HG02970 (cell line): Measurements from ENCODE around the gene TMEM45B.
"Not testable (repeated sequence)": the region's sequence is repeated elsewhere in the genome, so short reads cannot be mapped to it uniquely, and the experiment has no call there.

ENCODE experiments used
- ATAC-seq: cut with Tn5 transposase; IDR thresholded peaks from one replicate; pipeline ENCODE4 v1.9.1; 2021; ENCODE audit warnings: mild to moderate bottlenecking, moderate library complexity, moderate number of reproducible peaks; ENCODE audit not compliant: unreplicated experiment, low FRiP score

TMEM45B gene

DNA sequence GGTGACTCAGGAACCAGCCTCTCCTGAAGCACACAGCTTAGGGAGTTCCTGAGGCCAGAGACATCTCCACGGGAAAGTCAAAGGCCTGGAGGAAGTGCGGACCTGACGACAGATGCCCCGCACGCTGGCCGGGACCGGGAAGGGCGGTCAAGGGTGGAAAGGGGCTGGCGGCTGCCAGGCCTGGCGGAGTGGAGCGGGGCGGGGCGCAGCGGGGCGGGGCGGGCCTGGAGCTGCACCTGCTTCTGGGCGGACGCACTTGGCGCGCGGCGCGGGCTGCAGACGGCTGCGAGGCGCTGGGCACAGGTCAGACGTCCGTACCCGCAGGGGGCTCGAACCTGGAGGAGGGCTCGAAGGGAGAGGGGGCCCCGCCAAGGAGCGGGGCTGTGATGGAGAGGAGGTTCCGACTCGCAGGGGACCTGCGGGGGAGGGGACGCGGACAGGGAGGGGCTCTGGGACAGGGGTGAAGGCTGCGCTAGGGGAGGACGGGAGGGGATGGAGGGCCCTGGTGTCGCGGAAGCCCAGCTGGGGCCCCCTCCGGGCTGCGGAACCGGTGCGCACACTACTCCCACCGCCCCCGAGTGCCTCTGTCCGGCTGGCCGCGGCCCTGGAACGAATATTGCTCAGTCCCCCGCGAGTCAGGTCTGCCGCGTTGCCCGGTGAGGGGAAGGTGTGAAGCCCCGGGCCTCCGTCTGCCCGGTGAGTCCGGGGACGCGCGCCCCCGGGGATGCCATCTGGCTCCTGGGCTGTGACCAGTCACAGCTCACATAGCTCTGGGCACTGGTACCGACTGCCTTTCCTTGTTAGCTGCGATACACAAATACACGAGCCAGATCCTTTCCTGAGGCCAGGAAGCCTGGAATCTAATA, at the start of gene TMEM45B:
TMEM45B (plus strand) TSS at position 253 of the 866 bp plus-strand sequence. CDS start 36,635 bp downstream, outside the sequence.
- ATAC-seq = no peak

DNA sequence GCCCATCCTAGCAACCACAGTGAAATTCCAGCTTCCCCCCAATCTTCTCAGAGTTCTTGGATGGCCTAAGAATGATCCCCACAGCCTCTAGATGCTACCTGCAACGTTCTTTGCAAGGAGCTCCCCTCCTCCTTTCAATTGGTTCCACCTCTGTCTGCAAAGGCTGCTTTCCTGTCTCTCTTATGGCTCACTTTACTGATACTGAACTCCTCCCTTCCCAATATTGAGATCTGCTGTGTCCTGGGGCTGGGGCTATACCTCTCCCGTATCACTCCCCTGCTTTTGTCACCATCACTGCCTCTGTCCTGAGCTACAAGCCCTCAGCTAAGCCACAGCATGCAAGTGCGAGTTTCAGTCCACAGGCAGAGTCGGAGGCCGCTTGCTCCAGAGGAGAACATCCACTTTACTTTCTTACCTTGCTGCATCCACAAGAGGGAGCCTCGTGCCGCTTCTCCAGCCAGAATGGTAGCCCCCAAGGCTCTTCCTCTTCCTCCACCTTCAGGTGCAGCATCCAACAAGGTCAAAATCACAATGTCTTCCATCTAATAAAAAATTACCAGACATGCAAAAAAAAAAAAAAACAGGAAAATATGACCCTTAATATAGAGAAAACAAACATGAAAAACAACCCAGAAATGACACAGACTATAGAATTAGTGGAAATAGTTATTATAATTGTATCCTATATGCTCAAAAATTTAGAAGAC, 48.6 kb upstream of the TMEM45B start:
- no peak for ATAC-seq

DNA sequence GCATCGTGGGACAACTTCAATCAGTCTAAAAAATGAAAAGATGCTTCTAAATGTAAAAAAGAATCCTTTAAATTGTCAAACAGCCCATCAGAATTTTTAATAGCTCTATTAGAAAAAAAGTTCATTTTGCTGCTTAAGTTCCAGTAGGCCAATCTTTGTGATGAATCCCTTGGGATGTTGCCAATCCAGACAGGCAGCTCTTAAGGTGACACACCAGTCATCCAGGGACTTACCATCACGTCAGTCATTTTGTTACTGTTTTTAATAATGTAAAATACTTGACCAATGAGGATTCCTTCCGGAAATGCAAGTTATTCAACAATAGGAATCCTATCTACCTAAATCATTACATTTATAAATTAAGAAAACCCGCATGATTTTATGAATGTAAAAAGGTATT, 47.8 kb upstream of the TMEM45B start:
- ATAC-seq = no peak

DNA sequence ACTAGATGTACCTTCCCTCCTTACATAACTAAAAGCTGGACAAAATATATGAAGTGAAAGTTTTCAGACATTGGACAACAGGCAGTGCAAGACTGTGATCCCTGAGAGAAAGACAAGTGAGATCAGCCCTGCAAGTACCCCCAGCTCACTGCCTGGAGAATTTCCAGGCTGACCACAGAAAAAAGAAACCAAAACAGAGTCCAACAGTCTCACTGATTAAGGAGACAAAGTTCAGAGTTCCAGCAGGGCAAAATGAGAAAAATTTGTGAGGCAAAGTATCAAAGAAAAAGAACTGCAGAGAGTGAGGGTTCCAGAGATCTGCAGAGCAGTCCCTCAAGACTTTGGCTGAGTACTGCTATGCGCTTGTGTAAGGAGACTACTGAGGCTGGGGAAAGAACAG, 47.3 kb upstream of the TMEM45B start:
- no peak for ATAC-seq

DNA sequence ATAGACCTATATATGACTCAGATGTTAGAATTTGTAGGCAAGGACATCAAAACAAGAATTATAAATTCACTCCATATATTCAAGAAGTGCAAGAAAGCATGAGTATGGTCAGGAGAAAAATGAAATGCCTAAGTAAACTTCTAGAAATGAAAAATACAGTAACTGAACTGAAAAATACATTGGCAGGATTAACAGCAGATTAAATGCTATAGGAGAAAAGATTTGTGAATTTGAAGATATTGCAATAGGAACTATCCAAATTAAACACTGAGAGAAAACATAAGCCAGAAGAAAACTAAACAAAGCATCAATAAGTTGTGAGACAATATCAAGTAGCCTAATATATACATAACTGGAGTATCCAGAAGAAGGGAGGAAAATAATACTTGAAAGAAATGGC, 46.6 kb upstream of the TMEM45B start:
- ATAC-seq = no peak

DNA sequence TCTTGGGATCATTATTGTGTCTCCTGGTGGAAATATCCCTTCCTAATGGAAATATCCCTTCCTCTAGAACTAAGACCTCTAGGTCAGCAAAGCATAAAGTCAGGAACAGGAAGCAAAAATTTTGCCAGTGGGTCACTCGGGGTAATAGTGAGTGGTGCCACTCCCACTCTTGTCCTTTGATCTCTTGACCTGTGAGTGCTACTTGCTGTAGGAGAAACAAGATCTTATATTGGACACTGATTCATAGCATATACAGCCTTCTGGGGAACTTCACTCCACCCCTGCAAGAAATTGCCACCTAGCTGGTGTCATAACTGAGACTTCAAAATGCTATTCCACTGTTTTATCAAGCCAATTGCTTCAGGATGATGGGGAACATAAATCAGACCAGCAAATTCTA, 44.7 kb upstream of the TMEM45B start:
- no peak for ATAC-seq

DNA sequence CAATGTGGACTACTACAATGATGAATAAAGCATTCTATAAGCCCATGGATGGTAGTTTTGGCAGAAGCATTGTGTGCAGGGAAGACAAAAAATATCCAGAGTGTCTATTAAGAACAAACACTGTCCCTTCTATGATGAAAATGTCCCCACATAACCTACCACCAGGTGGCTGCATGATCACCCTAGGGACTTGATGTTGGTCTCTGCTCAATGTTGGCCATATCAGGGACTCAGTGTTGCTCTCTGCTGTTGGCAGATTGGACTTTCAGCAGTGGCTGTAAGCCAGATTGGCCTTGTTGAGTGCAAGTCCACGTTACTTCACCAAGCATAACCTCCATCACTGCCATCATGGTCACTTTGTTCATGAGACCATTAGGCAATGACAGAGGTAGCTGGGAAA, 44.2 kb upstream of the TMEM45B start:
- not testable (repeated sequence) for ATAC-seq

DNA sequence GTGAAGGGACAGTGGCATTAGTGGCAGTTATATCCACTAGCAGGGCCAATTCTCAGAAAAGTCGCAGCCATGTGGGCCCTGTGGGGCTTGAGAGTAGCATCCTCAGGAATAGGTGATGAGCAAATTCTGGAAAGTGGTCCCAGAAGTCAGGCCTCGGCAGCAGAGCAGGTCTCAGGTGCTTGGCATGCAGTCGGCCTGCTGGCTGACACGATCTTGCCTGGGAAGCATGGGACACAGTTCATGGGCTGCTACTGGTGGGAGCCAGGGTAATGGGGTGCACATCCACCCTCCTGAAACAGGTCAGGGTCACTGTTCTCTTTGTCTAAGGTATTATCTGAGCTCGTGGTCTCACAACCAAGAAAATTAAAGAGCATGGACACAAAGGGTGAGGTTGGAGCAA, 36.8 kb upstream of the TMEM45B start:
- no peak for ATAC-seq

DNA sequence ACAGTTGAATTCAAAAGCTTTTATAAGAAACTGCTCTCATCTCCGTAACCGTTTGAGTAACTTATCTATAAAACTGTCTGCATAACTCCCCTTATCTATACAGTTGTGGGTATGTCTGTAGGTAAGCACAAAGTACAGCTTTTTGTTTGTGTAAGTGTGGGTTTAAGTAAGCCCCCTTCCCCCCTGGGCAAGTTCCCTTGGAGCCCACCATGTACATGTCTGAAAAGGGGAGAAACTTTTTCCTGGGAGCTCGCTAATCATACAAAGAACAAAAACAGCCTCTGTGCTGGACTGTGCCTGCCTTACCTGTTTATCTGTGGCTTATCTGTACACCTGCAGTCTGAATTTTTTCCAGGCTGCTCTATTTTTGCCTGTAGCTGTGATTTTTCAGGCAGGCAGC, 36.3 kb upstream of the TMEM45B start:
- no peak for ATAC-seq

DNA sequence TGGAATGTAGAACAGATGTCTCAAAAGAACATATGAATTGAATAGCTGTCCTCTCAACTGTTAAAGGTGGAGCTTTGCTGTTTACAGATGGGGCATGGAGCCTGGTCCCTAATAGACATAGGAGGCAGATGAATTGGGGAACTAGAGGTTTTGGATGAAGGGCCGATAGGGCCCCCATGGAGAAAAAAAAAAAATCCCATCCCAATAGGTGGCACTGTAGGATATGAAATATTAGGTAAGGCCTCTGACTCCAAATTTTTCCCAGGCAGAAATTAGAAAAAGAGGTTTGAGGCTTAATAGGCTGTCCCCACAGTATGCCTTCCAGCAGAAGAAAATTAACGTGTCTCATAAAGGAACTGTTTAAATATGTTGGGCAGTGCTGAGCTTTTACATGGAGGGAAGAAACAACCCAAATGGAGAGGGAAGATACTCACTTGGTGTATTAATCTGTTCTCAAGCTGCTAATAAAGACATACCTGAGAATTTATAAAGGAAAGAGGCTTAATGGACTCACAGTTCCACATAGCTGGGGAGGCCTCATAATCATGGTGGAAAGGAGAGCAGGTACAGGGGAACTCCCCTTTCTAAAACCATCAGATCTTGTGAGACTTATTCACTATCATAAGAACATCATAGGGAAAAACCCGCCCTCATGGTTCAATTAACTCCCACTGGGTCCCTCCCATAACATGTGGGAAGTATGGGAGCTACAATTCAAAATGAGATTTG, 30.1 kb upstream of the TMEM45B start:
- no peak for ATAC-seq

DNA sequence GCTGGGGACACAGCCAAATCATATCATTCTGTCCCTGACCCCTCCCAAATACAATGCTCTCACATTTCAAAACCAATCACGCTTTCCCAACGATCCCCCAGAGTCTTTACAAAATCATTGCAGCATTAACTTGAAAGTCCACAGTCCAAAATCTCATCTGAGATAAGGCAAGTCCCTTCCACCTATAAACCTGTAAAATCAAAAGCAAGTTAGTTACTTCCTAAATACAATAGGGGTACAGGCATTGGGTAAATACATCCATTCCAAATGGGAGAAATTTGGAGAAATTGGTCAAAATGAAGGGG, 29.6 kb upstream of the TMEM45B start:
- not testable (repeated sequence) for ATAC-seq

DNA sequence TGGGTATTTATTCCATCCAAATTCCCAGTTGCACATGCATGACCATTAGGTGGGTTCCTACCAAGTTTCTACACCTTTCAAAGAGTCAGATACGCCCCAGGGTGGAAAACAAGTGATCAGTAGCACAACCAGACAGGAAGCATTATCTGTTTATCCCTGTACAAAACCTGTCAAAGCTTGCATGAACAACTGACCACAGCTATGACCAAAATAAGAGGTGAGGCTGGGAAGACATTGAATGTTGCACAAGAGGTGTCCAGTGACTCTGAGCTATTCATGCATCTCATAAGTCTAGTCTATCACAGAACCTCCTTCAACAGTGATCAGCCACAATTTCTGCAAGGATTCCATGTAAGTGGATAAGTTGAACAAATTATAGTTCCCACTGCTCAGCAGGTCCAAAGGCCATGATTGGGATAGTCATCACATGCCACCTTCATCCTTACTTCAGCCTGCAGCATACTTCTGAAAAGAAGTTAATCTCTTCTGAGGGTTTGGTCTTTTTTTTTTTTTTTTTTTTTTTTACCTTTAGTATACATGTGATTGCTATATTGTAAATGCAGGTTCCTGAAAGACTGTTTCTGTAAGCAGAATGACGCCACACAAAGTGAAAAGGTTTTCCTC, 28.0 kb upstream of the TMEM45B start:
- ATAC-seq = no peak

DNA sequence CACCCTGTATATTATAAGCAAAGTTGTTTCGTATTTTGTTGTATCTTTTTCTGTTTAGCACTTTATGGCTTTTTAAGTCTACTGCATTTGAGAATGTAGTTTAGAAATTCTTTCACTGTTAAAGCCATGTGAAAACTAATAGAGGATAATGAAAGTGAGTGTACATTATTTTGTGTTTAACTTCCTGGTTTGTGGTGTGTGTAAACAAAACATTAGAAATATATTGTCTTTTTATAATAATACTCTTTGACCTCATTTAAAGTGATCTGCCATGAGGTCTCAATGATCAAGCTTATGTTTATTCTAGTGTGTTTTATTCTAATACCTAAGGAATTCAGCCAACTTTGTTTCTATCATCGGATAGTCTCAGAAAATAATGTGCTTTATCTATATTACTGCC, 27.4 kb upstream of the TMEM45B start:
- ATAC-seq = no peak

DNA sequence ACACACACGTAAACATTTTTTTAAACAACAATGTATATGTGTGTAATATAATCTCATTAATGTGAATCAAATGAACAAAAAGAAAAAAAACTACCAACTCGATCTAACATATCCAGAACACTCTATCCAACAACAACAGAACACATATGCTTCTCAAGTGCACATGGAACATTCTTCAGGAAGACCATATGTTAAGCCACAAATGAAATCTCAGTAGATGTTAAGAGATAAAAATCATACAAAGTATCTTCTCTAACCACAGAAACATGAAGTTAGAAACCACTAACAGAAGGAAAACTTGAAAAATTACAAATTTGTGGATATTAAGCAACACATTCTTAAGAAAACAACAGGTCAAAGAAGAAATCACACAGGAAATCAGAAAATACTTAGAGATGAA, 25.5 kb upstream of the TMEM45B start:
- ATAC-seq = no peak

DNA sequence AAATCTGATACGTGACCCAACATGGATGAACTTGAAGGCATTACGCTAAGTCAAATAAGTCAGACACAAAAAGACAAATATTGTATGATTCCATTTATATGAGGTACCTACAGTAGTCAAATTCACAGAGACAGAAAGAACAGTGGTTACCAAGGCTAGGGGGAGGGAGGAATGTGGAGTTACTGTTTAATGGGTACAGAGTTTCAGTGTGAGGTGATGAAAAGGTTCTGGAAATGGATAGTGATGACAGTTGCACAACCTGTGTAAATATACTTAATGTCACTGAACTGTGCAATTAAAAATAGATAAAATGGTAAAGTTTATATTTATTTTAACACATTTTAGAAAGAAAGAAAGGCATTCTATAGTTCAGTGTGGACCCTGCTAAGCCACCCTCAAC, 24.1 kb upstream of the TMEM45B start:
- no peak for ATAC-seq

DNA sequence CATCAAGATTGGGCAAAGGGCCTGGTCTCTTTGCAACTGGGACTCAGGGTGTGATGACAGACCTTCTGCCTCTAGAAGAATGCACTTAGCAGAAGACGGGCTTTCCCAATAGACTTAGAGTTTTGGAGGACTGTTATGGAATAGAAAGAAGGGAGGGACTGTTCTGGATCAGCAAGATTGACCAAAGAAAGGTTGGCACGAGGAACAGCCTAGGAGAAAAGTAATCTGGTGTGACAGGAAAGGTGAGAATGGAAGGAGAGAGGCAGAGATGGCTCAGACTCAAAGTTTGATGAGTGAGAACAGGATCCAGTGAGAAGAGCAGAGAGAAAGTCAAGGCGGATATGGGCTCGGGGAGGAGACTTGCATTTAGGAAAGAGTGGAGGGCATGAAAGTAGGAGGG, 23.0 kb upstream of the TMEM45B start:
- no peak for ATAC-seq

DNA sequence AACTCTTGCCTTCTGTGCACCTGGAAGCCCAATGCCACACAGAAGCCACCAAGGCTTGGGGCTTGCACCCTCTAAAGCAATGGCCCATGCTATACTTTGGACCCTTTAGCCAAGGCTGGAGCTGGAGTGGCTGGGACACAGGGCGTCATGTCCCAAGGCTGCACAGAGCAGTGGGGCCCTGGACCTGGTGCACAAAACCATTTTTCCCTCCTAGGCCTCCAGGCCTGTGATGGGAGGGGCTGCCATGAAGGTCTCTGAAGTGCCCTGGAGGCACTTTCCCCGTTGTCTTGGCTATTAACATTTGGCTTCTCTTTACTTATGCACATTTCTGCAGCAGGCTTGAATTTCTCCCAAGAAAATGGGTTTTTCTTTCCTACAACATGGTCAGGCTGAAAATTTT, 20.6 kb upstream of the TMEM45B start:
- ATAC-seq = no peak

DNA sequence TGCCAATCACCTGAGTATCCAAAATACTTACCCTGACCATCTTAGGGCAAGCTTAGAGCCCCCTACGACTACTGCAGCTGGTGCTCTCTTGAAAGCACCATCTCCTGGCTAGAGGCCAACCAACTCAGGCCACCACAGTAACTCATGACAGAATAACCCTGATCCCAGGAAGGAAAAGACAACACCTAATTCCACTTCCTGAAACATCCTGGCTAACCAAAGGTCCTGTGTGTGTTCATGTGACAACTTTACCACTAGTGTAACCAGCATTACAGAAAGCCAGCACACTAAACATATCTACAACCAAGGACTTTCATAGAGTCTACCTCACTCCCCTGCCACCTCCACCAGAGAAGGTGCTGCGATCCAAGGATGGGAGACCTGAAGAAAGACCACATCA, 17.4 kb upstream of the TMEM45B start:
- no peak for ATAC-seq

DNA sequence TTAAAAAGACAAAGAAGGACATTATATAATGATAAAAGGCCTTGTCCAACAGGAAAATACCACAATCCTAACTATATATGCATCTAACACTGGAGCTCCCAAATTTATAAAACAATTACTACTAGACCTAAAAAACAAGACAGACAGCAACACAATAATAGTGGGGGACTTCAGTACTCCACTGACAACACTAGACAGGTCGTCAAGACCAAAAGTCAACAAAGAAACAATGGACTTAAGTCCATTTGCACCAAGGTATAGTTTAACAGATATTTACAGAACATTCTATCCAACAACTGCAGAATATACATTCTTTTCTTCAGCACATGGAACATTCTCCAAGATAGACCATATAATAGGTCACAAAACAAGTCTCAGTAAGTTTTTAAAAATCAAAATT, 15.5 kb upstream of the TMEM45B start:
- ATAC-seq = not testable (repeated sequence)

DNA sequence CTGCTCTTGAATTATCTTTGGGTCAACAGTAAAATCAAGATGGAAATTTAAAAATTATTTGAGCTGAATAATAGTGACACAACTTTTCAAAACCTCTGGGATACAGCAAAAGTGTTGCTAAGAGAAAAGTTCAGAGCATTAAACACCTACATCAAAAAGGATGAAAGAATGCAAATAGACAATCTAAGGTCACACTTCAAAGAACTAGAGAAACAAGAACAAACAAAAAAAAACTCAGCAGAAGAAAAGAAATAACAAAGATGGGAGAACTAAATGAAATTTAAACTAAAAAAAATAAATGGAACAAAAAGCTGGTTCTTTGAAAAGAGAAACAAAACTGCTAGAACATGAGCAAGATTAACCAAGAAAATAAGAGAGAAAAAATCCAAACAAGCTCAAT, 15.0 kb upstream of the TMEM45B start:
- no peak for ATAC-seq

DNA sequence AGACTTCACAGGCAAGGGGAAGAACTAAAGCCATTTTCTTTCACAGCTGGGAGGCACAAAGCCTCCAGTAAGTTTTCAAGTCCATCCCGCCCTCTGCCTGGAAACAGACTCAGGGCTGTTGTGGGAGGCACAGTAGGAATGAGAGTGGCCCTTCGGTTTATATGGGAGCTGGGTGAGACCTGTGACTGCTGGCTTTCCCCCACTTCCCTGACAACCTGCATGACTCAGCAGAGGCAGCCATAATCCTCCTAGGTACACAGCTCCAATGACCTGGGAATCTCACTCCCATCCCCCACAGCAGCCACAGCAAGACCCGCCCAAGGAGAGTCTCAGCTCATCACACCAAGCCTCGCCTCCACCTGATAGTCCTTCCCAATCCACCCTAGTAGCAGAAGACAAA, 12.1 kb upstream of the TMEM45B start:
- no peak for ATAC-seq
